HG03378 (cell line): ENCODE measurements around the gene DUSP10.

ENCODE experiments used
- ATAC-seq: cut with Tn5 transposase; IDR thresholded peaks from one replicate; pipeline ENCODE4 v1.9.1; 2021; ENCODE audit warnings: mild to moderate bottlenecking, moderate library complexity; ENCODE audit not compliant: unreplicated experiment

The DUSP10 gene

DNA sequence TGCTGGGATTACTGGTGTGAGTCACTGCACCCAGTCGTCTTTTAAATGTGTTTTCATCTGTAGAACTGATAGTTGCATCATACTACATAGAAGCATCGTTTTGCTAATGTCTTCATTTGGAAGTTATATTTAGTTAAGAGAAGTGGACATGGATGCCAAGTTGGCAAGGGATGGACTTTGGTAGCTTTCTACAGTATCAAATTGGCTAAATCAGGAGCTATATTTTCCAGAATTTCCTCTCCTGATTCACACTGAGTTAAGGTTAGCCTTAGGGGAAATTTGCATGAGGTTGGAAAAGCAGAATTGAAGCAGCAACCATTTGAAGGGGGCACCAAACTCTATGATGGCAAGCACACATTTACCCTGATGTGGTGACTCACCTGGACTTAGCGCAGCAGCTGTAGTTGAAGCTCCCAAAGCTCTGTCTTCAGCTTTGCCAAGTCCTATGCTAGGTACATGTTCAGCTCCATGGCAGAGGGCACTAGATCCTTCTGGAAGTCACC, 43.9 kb downstream of the DUSP10 start:
- ATAC-seq, result no peak

GRCh38 chr1:221696718-221697461, 45.0 kb downstream of the DUSP10 start:
- ATAC-seq, result no peak

DNA sequence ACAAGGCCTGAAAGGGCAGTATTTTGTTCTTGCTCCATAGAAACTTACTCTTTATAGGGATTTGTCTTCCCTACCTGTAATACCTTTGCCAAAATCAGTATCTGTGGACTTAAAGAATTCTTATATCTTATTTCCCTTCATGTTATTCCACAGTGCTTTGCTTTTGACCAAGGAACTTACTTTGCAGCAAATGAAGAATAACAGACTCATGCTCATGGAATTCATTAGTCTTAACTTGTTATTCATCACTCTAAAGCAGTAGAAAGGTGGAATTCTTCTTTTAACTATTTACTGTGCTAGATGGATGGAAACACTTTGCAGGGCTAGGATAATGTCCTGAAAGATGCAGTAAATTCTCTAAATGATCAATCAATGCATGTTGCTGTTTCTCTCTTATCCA, 45.9 kb downstream of the DUSP10 start:
- no peak for ATAC-seq

DNA sequence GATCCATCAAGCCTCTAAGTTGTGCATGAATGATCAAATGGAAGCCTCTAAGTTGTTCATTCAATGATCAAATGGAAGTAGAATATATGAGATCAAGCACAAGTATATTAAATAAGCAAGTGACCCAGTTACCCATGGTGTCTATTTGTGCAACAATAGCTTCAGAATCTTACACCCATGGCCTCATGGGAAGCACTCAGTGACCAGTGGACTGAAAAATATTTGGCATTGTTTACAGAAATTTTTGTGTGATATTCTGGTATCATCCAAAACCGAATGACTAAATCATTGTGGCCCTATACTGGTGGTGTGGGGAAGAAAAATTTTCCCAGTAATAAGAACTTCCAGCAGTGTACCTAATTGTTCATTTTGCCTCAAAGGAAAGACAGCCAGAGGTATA, 46.6 kb downstream of the DUSP10 start:
- ATAC-seq, result no peak

- ATAC-seq, result no peak
Observed at GRCh38 chr1:221694109-221694508, 47.8 kb downstream of the DUSP10 start.

DNA sequence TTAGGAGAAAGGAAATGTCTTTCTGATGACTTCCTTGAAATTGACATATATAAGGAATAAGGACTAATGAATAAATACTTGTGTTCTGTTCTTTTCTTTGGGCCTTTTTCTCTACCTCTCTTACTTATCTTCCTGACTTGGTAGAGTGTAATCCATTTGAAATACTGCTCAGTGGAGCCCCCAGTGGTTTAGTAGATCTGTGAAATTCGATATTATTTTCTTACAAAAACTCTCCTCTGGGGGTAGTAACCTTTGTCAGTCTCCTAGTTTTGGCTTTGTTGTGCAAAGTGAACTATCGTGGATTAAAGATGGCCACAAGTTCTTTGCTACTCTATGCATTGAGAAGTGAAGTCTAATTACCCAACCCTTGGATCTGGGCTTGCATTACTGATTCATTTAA, 48.8 kb downstream of the DUSP10 start:
- no peak for ATAC-seq

- no peak for ATAC-seq
Observed at GRCh38 chr1:221692643-221693042, 49.2 kb downstream of the DUSP10 start.

- no peak for ATAC-seq
Observed at GRCh38 chr1:221691261-221691660, 50.6 kb downstream of the DUSP10 start.

DNA sequence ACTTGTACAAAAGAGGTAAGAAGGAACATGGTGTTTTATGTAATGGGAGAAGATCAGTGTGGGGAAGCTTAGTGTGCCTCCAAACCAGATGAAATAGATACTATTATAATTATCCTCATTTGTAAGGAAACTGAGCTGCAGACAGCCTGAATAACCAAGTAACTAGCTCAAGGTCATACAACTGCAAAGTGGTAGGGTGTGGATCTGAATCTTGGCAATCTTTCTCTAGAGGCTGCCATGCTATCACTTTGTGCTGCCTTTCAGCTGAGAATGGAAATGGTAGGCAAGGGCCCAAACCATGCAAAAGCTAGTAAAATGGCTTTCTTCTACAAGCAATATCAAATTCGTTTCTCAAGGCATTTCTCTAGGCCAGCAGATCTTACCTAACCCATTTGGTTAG, 51.0 kb downstream of the DUSP10 start:
- ATAC-seq, result no peak

DNA sequence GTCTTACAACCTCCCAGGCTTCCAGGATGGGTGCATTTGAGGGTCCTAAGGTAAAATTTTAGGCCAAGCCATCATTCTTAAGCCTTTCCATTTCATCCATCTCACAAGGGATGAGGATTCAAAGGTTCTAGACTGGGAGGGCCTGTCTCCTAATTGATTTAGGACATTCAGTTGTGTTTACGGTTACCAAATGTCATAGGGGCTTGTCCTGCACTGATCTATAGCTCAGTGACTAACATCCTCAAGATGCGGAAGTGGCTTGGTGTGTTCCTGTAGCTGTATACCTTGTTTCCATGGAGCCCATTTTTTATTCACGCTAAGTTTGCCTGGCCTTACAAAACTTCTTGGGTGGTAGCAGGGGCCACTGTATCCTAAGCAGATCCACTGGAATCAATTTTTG, 52.8 kb downstream of the DUSP10 start:
- no peak for ATAC-seq

- no peak for ATAC-seq
Observed at GRCh38 chr1:221688488-221688843, 53.4 kb downstream of the DUSP10 start.

- no peak for ATAC-seq
Observed at GRCh38 chr1:221687836-221688487, 53.9 kb downstream of the DUSP10 start.

DNA sequence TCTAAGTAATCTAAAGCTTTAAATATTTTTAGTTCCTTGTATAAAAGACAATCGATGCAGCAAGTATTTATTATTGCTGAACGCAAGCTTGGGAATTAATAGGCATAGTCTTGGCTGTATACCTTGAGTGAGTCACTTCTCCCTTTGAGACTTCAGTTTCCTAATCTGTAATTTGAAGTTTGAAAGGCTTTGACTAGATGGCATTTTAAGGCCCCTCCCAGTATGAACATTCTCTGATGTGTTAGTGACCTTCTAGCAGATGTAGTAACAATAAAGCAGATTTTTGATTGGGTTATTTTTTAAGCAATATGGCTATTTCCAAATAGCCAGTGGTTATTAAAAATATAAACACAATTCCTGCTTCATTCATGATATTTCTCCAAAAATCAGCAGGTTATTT, 58.2 kb downstream of the DUSP10 start:
- no peak for ATAC-seq

GRCh38 chr1:221680085-221680484, 61.8 kb downstream of the DUSP10 start:
- ATAC-seq, result no peak

DNA sequence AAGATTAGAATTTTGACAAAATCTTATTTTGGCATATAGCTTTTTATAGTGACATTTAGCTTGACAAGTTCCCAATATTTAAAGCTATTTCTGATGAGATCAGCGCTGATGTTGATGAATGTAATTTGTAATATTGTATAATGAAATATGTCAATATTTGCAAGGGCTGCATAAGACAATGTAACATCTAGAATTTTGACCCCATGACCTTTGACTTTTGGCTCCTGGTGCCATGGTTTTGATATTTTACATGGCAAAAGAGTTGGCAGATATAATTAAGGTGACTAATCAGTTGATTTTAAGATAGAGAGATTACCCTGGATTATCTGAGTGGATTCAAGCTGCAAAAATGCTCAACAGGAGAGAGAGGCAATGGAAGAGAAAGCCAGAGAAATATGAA, 63.9 kb downstream of the DUSP10 start:
- no peak for ATAC-seq

DNA sequence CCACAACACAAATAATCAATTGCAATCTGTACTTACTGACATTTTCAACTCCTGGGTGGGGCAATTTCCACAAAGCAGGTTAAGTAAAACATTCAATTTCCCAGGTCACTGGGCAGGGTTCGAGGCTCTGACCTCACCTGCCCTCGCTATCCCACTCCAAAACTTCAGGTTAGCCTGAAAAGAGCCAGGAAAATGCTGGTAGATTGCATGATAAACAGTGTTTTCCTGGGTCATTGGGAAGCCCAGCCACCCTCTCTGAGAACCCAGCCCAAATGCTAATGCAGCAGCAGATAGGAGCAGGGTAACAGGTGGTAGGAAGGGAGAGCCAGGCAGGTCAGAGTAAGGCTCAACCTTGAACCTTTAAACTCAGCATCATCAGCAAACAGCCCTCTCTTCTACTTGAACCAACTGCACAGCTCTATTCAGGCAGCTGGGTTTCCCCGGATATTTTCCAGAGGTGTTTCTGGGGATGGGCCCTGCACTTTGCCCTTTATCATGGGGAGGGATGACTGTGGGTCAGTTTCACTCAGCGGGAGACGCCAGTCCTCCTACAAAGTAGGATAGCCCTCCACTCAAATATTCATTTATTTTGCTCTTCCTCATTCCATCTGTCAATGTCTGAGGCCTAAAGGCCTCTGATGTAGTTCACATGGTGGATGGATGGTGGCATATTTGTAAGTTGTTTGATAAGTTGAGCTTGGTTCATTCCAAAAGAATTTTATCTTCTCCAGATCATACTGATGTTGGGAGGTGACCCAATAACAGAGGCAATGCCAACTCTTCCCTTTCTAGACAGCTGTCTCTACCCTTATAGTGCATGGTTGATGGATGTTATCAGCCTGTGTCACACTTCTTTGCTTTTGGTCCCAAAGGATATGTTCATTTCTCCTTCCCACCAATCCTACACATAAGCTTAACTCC, 65.7 kb downstream of the DUSP10 start:
- ATAC-seq, result no peak

DNA sequence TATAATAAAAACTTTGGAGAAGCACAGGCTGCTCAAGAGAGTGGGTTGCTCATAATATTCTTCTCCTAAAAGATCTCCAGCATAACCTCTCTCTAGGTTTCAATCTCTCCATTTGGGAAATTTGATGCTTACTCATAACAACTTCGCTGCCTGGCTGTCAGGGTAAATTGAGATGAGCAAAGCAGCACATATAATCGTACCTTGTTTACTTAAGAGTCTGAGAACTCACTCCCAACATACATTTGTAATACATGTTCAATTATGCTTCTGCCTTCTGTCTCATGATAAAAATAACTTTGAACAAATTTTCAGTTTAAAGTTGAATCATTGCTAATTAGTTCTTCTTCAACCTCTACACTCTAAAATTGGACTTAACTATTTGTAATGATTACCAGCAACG, 68.9 kb downstream of the DUSP10 start:
- ATAC-seq, result no peak

DNA sequence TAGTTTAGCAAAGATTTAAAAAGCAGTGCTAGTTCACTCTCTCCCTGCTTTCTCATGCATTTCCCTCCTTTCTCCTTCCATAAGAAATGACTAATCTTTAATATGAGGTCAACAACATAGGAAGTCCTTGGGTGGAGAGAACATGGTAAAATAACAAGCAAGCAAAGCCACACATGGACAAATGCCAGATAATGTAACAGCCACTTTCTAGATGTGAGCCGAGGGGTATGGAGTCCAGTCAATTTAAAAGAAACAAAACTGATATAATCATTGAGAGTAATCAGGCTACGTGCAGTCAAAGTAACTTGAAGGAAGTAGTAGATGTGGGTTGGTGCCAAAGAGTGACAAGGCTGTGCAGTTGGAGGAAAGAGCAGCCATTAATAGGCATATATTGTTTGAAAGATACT, 69.6 kb downstream of the DUSP10 start:
- ATAC-seq, result no peak

DNA sequence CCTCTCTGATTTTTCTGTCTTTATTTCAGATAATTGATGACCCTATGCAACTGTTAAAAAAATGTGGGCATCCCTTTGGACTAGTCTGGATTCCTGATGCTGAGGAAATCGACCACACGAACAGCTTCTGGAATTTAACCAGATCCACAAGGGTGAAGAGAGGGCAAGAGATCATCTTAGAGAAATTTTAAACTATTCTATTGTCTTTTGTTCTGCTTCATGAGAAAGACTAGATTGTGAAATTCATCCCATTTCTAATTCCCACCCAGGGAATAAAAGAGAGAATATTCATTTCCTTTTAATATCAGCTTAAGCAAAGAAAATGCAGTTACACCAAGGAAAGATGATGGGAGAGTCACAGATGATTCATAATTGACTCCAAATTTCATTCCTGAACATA, 71.8 kb downstream of the DUSP10 start:
- ATAC-seq, result no peak

GRCh38 chr1:221669441-221669840, 72.4 kb downstream of the DUSP10 start:
- ATAC-seq, result no peak

GRCh38 chr1:221667504-221667903, 74.4 kb downstream of the DUSP10 start:
- peak; percentile 80 for ATAC-seq

GRCh38 chr1:221664253-221664652, 77.6 kb downstream of the DUSP10 start:
- no peak for ATAC-seq
